ENCODE results near the gene TSC2. TPM values are rescaled to one million over a fixed set of nuclear protein-coding genes. Genes with fewer than 3 reads are reported as not detected.

The TSC2 gene
- polyA plus RNA-seq, 3 donors = 141 to 174 (median 162) TPM

Other genes starting within 250 kb of the TSC2 start
- gene HAGH, start 221.2 kb upstream of the TSC2 start, polyA plus RNA-seq (ENCODE audit: insufficient read length in 3 of 3) = 10 to 100 TPM; 43.4 to 50.5 (median 47.8) TPM
- 10 to 100 TPM; 39.0 to 45.7 (median 39.2) TPM for gene FAHD1, start 220.8 kb upstream of the TSC2 start, polyA plus RNA-seq (ENCODE audit: insufficient read length in 3 of 3)
- gene MEIOB, start 175.8 kb upstream of the TSC2 start, polyA plus RNA-seq (ENCODE audit: insufficient read length in 3 of 3) = 1 to 10 TPM; 1.0 to 2.2 (median 1.9) TPM
- gene HS3ST6, start 129.6 kb upstream of the TSC2 start, polyA plus RNA-seq (ENCODE audit: insufficient read length in 3 of 3) = under 1 TPM; 0.13 to 0.41 (median 0.37) TPM
- 10 to 100 TPM; 79.7 to 87.6 (median 82.1) TPM for gene MSRB1, start 104.8 kb upstream of the TSC2 start, polyA plus RNA-seq (ENCODE audit: insufficient read length in 3 of 3)
- gene RPL3L, start 93.3 kb upstream of the TSC2 start, polyA plus RNA-seq (ENCODE audit: insufficient read length in 3 of 3) = under 1 TPM; 0.09 to 0.42 (median 0.21) TPM
- 100 to 1,000 TPM; 124 to 158 (median 132) TPM for gene NDUFB10, start 88.4 kb upstream of the TSC2 start, polyA plus RNA-seq (ENCODE audit: insufficient read length in 3 of 3)
- gene RPS2, start 83.2 kb upstream of the TSC2 start, polyA plus RNA-seq (ENCODE audit: insufficient read length in 3 of 3) = 1,000 to 10,000 TPM; 1,943 to 2,404 (median 2,241) TPM
- gene RNF151, start 81.1 kb upstream of the TSC2 start, polyA plus RNA-seq (ENCODE audit: insufficient read length in 3 of 3) = not detected
- gene TBL3, start 75.9 kb upstream of the TSC2 start, polyA plus RNA-seq (ENCODE audit: insufficient read length in 3 of 3) = 10 to 100 TPM; 36.5 to 49.0 (median 47.9) TPM
- 1 to 10 TPM in 1 of 3 donors, under 1 TPM in 2; 0.90 to 1.2 (median 1.00) TPM for gene NOXO1, start 66.5 kb upstream of the TSC2 start, polyA plus RNA-seq (ENCODE audit: insufficient read length in 3 of 3)
- gene GFER, start 63.8 kb upstream of the TSC2 start, polyA plus RNA-seq (ENCODE audit: insufficient read length in 3 of 3) = 10 to 100 TPM; 26.1 to 35.9 (median 31.6) TPM
- 1 to 10 TPM; 1.5 to 2.4 (median 2.1) TPM for gene SYNGR3, start 58.0 kb upstream of the TSC2 start, polyA plus RNA-seq (ENCODE audit: insufficient read length in 3 of 3)
- gene ZNF598, start 38.2 kb upstream of the TSC2 start, polyA plus RNA-seq (ENCODE audit: insufficient read length in 3 of 3) = 10 to 100 TPM; 21.4 to 30.9 (median 25.0) TPM
- gene NPW, start 28.2 kb upstream of the TSC2 start, polyA plus RNA-seq (ENCODE audit: insufficient read length in 3 of 3) = 10 to 100 TPM in 2 of 3 donors, 1 to 10 TPM in 1; 4.5 to 14.3 (median 12.0) TPM
- 100 to 1,000 TPM; 116 to 169 (median 155) TPM for gene NHERF2, start 21.1 kb upstream of the TSC2 start, polyA plus RNA-seq (ENCODE audit: insufficient read length in 3 of 3)
- 10 to 100 TPM; 19.7 to 26.7 (median 26.2) TPM for gene NTHL1, start 151 bp upstream of the TSC2 start, polyA plus RNA-seq (ENCODE audit: insufficient read length in 3 of 3)
- 100 to 1,000 TPM in 2 of 3 donors, 10 to 100 TPM in 1; 96.5 to 119 (median 115) TPM for gene PKD1, start 87.9 kb downstream of the TSC2 start, polyA plus RNA-seq (ENCODE audit: insufficient read length in 3 of 3)
- gene RAB26, start 100.6 kb downstream of the TSC2 start, polyA plus RNA-seq (ENCODE audit: insufficient read length in 3 of 3) = 1 to 10 TPM; 3.0 to 6.0 (median 3.1) TPM
- gene TRAF7, start 107.8 kb downstream of the TSC2 start, polyA plus RNA-seq (ENCODE audit: insufficient read length in 3 of 3) = 10 to 100 TPM; 56.1 to 61.1 (median 60.6) TPM
- gene CASKIN1, start 148.6 kb downstream of the TSC2 start, polyA plus RNA-seq (ENCODE audit: insufficient read length in 3 of 3) = 1 to 10 TPM; 1.8 to 2.6 (median 1.9) TPM
- 10 to 100 TPM; 48.8 to 57.6 (median 55.2) TPM for gene MLST8, start 157.5 kb downstream of the TSC2 start, polyA plus RNA-seq (ENCODE audit: insufficient read length in 3 of 3)
- gene BRICD5, start 162.9 kb downstream of the TSC2 start, polyA plus RNA-seq (ENCODE audit: insufficient read length in 3 of 3) = 10 to 100 TPM in 1 of 3 donors, 1 to 10 TPM in 2; 6.6 to 11.8 (median 9.4) TPM
- gene PGP, start 166.9 kb downstream of the TSC2 start, polyA plus RNA-seq (ENCODE audit: insufficient read length in 3 of 3) = 10 to 100 TPM; 15.1 to 18.8 (median 17.8) TPM
- 10 to 100 TPM; 19.8 to 26.3 (median 23.3) TPM for gene E4F1, start 175.6 kb downstream of the TSC2 start, polyA plus RNA-seq (ENCODE audit: insufficient read length in 3 of 3)
- gene DNASE1L2, start 188.5 kb downstream of the TSC2 start, polyA plus RNA-seq (ENCODE audit: insufficient read length in 3 of 3) = 1 to 10 TPM in 2 of 3 donors, under 1 TPM in 1; 0.84 to 1.7 (median 1.6) TPM
- gene ECI1, start 203.6 kb downstream of the TSC2 start, polyA plus RNA-seq (ENCODE audit: insufficient read length in 3 of 3) = 10 to 100 TPM; 76.6 to 90.9 (median 81.6) TPM
- gene RNPS1, start 220.1 kb downstream of the TSC2 start, polyA plus RNA-seq (ENCODE audit: insufficient read length in 3 of 3) = 100 to 1,000 TPM; 207 to 240 (median 216) TPM